Ishikawa (cell line): ENCODE data around the gene CLSTN2.

Source experiments
- CEBPB ChIP-seq: IDR thresholded peaks from 2 replicates; pipeline ENCODE4 v1.6.1; 2012
- CREB1 ChIP-seq: IDR thresholded peaks from 2 replicates; pipeline ENCODE4 v1.6.1; 2012; ENCODE audit warnings: low read depth
- EGR1 ChIP-seq: IDR thresholded peaks from 2 replicates; pipeline ENCODE4 v1.6.1; 2012
- EP300 ChIP-seq: IDR thresholded peaks from 2 replicates; pipeline ENCODE4 v1.6.1; 2012; ENCODE audit warnings: borderline replicate concordance
- FOXM1 ChIP-seq: IDR thresholded peaks from 2 replicates; pipeline ENCODE4 v1.6.1; 2012; ENCODE audit warnings: low read depth, borderline replicate concordance
- NFIC ChIP-seq: IDR thresholded peaks from 2 replicates; pipeline ENCODE4 v1.6.1; 2012
- RAD21 ChIP-seq: IDR thresholded peaks from 2 replicates; pipeline ENCODE4 v1.6.1; 2012; ENCODE audit warnings: low read depth
- TAF1 ChIP-seq: IDR thresholded peaks from 2 replicates; pipeline ENCODE4 v1.6.1; 2012; ENCODE audit warnings: low read depth, mild to moderate bottlenecking
- TCF12 ChIP-seq: IDR thresholded peaks from 2 replicates; pipeline ENCODE4 v1.6.1; 2012; ENCODE audit warnings: low read depth
- TEAD4 ChIP-seq: IDR thresholded peaks from 2 replicates; pipeline ENCODE4 v1.6.1; 2012
- YY1 ChIP-seq: IDR thresholded peaks from 2 replicates; pipeline ENCODE4 v1.6.1; 2012; ENCODE audit warnings: low read depth
- ZBTB7A ChIP-seq: IDR thresholded peaks from 2 replicates; pipeline ENCODE4 v1.6.1; 2012; ENCODE audit warnings: low read depth
- TF ChIP-seq, protein P1 (sequence below): IDR thresholded peaks from 2 replicates; pipeline ENCODE4 v1.6.1; 2012
- TF ChIP-seq, protein P2 (sequence below): IDR thresholded peaks from 2 replicates; pipeline ENCODE4 v1.6.1; 2012
- TF ChIP-seq, protein P3 (sequence below): IDR thresholded peaks from 2 replicates; pipeline ENCODE4 v1.6.1; 2012; ENCODE audit warnings: low read depth, mild to moderate bottlenecking

CLSTN2 gene

GRCh38 chr3:139917226-139917785 is 17.7 kb upstream of the CLSTN2 start:
- TF ChIP-seq, protein P1, sequence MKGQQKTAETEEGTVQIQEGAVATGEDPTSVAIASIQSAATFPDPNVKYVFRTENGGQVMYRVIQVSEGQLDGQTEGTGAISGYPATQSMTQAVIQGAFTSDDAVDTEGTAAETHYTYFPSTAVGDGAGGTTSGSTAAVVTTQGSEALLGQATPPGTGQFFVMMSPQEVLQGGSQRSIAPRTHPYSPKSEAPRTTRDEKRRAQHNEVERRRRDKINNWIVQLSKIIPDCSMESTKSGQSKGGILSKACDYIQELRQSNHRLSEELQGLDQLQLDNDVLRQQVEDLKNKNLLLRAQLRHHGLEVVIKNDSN = no peak
- no peak for TF ChIP-seq TCF12
- no peak for TF ChIP-seq NFIC
- TF ChIP-seq TEAD4 = no peak
- TF ChIP-seq EP300 = no peak
- TF ChIP-seq ZBTB7A = no peak
- no peak for TF ChIP-seq FOXM1
- TF ChIP-seq CREB1 = no peak
- no peak for TF ChIP-seq YY1
- TF ChIP-seq, protein P2, sequence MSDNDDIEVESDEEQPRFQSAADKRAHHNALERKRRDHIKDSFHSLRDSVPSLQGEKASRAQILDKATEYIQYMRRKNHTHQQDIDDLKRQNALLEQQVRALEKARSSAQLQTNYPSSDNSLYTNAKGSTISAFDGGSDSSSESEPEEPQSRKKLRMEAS = no peak
- no peak for TF ChIP-seq RAD21
- no peak for TF ChIP-seq EGR1
- no peak for TF ChIP-seq TAF1
- TF ChIP-seq CEBPB = no peak
- TF ChIP-seq, protein P3, sequence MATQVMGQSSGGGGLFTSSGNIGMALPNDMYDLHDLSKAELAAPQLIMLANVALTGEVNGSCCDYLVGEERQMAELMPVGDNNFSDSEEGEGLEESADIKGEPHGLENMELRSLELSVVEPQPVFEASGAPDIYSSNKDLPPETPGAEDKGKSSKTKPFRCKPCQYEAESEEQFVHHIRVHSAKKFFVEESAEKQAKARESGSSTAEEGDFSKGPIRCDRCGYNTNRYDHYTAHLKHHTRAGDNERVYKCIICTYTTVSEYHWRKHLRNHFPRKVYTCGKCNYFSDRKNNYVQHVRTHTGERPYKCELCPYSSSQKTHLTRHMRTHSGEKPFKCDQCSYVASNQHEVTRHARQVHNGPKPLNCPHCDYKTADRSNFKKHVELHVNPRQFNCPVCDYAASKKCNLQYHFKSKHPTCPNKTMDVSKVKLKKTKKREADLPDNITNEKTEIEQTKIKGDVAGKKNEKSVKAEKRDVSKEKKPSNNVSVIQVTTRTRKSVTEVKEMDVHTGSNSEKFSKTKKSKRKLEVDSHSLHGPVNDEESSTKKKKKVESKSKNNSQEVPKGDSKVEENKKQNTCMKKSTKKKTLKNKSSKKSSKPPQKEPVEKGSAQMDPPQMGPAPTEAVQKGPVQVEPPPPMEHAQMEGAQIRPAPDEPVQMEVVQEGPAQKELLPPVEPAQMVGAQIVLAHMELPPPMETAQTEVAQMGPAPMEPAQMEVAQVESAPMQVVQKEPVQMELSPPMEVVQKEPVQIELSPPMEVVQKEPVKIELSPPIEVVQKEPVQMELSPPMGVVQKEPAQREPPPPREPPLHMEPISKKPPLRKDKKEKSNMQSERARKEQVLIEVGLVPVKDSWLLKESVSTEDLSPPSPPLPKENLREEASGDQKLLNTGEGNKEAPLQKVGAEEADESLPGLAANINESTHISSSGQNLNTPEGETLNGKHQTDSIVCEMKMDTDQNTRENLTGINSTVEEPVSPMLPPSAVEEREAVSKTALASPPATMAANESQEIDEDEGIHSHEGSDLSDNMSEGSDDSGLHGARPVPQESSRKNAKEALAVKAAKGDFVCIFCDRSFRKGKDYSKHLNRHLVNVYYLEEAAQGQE = no peak

DNA sequence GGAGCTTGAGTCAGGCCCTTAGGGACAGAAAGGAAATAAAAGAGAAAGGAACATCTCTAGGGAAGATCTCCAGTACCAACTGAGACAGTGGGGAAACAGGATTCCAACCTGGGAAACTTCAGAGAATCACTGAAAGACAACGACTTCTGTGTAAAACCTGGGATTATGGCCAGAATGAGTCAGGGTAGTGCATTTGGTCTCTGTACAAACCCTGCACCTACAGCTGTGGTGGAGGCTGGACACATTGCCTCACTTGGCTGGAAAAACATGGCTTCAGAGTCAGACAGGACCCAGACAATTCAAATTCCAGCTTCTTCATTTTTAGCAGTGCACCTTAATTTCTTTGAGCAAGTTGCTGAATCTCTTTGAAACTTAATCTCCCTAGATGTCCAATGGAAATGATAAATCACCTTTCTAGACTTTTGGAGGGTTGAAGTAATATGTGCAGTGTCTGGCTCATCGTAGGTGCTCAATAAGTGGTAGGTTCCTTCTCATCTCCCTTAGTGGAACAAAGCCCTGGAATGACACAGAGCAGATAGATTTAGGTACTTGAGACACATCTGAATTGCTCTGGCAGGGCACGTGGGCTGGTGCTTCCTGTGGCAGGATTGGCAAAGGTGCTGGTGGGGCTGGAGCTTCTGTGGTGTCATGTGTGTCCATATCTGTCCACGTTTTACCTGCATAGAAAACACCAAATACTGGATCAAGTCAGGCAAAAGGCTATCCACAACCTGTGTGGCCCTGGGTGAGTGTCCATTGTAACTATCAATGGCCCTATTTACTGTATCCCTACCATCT is 6.1 kb upstream of the CLSTN2 start:
- TF ChIP-seq RAD21 (no peak), TAF1 (no peak), CEBPB (no peak), TCF12 (no peak), NFIC (no peak), EP300 (no peak), FOXM1 (no peak), EGR1 (no peak), ZBTB7A (no peak)
- TF ChIP-seq, protein P1 = no peak
- TF ChIP-seq, protein P2 = no peak
- TF ChIP-seq, protein P3 = no peak

DNA sequence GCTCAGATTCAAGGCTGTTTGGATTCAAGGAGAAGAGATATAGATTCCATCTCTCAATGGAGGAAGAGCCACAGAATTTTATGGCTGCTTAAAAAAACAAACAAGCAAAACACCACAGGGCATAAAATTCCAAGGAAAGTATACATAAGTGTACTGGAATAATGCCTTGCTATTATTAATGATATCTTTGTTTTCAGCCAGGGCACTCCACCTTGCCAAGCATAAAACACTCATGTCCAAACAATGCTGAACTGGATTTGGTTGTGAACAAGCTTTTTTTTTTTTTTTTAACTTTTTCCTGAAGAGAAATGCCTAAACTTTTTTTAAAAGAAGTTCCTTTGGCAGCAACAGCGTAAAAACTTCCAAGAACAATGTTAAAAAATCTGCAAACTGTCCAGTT is 4.8 kb upstream of the CLSTN2 start:
- TF ChIP-seq FOXM1 (no peak), RAD21 (no peak), TAF1 (no peak), CREB1 (no peak), ZBTB7A (no peak), CEBPB (no peak), EP300 (no peak), YY1 (no peak), EGR1 (no peak), TEAD4 (no peak), NFIC (no peak), TCF12 (no peak)
- TF ChIP-seq, protein P3 = no peak
- TF ChIP-seq, protein P1 = no peak
- TF ChIP-seq, protein P2 = no peak
